AG10803 (cell line): Measurements from ENCODE around the gene DLGAP1.
A peak's percentile ranks its signal among the peaks of the same experiment; 100 is the strongest.

ENCODE experiments used
- DNase-seq: peaks from one replicate; pipeline ENCODE4 v3.0.0; 2010; ENCODE audit warnings: low read depth
- H3K4me3 ChIP-seq: 2 replicates; pipeline ENCODE4 v1.5.1; 2011; ENCODE audit warnings: mild to moderate bottlenecking, low read length, control low read depth
- CTCF ChIP-seq: conservative IDR thresholded peaks from 2 replicates; pipeline ENCODE4 v1.5.1; 2011; ENCODE audit warnings: mild to moderate bottlenecking, low read length, control low read depth, inconsistent platforms

Gene DLGAP1

DNA sequence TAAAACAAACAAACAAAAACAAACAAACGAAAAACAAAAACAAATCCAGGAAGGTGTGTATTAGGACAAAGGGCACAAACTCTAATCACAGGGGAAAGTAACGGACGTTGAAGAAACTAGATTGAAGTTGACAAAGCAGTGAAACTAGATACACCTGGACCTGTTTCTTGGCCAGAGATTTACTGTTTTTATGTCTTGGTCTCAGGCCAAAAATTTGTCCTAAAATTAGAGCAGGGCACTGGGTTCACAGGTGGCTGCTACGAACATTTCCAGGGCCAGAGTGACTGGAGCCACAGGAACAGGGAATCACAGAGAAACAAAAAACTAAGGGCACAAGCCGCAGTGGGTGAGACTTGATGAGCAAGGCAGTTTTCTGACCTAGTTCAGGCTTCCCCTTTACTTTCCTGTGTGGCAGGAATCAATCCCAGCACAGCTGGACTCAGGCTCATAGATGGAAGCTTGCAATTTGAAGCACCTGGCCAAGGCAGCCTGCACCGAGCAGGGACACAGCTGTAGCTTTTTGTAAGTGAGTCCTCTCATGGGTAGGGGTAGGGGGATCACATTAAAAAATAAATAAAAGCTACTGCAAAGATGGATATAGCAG, 329.4 kb downstream of the DLGAP1 start:
- DNase-seq: no peak
- no peak for TF ChIP-seq CTCF
- H3K4me3 ChIP-seq: no peak overlapping the region

- TF ChIP-seq CTCF: no peak
- H3K4me3 ChIP-seq: no peak overlapping the region
- DNase-seq: peak; percentile 62
These were observed 329.9 kb downstream of the DLGAP1 start for GRCh38 chr18:4125224-4125623.

- no peak for DNase-seq
- no peak overlapping the region for H3K4me3 ChIP-seq
- TF ChIP-seq CTCF: no peak
These were observed 335.3 kb downstream of the DLGAP1 start for GRCh38 chr18:4119813-4120212.

DNA sequence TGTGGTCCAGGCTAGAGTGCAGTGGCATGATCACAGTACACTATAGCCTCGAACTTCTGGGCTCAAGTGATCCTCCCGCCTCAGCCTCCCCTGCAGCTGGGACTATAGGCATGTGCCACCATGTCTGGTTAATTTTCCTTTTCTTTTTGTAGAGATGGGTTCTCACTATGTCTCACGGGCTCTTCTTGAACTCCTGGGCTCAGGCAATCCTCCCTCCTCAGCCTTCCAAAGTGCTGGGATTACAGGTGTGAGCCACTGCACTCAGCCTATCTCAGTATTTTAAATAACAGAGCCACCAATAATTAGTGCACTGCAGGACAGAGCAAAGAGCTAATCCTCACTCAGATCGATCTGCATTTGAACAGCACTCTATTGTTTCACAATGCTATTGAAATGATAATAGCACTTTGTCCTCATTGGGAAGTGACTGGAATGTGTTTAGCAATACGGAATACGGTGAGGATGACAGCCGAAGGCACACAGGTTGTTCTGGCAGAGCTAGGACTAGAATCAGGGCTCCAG, 335.9 kb downstream of the DLGAP1 start:
- H3K4me3 ChIP-seq: no peak overlapping the region
- DNase-seq: no peak
- no peak for TF ChIP-seq CTCF

DNA sequence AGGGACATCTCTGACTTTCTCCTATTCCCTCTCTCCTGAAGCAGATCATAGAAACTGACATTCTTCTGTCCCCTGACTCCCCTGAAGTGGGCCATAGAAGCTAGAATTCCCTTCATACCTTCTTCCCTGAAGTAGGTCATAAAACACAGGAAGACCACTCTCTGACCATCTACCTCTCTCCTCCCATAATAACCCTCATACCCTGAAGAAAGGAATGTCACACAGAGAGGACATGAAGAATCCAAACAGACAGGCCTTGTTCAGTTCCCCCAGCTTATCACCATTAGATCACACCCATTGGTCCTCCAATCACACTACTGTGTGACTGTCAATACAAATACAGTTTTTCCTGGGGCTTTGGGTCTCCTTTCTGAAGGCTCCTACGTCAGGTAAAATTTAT, 347.1 kb downstream of the DLGAP1 start:
- no peak overlapping the region for H3K4me3 ChIP-seq
- DNase-seq: no peak
- no peak for TF ChIP-seq CTCF

DNA sequence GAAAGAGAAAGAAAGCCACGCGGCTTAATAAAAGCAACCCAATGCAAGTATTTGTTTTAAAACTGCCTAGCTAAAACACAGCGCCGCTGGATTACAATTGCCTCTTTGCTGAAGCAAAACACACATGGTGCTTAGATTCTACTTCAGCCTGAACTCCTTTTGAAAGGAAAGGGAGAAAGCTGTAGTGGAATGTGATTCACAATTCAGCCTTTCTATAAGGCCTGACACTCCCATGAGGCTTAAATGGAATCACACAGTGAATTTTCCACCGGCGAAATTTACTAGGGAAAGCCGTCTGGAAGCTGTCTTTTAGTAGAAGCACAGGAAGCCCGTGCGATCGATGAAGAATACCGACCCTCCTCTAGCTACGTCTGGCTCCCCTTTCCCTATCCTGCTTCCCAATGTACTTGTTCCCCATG, 348.0 kb downstream of the DLGAP1 start:
- peak overlapping the region; percentile 29 for H3K4me3 ChIP-seq
- no peak for TF ChIP-seq CTCF
- no peak for DNase-seq

DNA sequence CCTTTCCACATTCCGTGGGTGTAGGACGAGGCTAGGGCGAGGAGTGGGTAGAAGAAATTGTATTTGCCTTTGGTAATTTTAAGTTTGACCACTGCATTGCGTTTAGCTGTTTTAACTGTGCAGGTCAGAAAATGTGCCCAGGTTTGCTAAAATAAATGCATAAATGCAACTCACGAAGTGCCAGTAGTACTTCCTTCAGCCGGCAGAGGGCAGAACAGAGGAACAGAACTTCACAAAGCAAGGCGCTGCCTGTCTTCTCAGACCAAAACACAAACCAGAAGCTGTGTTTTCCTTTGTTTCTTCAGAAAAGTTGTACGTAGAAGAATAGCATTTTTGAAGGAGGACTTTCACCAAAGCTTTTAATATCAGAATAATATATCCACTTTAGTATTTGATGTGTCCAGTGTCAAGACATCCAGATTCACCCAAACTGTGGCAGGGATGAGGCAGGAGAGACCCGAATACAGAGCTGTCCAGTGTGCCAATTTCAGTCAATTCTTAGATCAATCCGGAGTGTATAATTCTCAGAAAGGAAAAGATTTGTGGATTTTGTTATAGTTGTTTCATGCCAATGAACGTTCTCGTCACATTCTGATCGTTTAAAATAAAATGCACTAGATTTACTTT, 348.6 kb downstream of the DLGAP1 start:
- DNase-seq: peak; percentile 58
- peak; percentile 88 for TF ChIP-seq CTCF
- peak overlapping the region; percentile 29 for H3K4me3 ChIP-seq
